ENCODE results near the gene DAZAP1.

DAZAP1 gene

GRCh38 chr19:1461862-1462261 lies 54.5 kb downstream of the DAZAP1 start:
- DNase-seq = no peak

DNA sequence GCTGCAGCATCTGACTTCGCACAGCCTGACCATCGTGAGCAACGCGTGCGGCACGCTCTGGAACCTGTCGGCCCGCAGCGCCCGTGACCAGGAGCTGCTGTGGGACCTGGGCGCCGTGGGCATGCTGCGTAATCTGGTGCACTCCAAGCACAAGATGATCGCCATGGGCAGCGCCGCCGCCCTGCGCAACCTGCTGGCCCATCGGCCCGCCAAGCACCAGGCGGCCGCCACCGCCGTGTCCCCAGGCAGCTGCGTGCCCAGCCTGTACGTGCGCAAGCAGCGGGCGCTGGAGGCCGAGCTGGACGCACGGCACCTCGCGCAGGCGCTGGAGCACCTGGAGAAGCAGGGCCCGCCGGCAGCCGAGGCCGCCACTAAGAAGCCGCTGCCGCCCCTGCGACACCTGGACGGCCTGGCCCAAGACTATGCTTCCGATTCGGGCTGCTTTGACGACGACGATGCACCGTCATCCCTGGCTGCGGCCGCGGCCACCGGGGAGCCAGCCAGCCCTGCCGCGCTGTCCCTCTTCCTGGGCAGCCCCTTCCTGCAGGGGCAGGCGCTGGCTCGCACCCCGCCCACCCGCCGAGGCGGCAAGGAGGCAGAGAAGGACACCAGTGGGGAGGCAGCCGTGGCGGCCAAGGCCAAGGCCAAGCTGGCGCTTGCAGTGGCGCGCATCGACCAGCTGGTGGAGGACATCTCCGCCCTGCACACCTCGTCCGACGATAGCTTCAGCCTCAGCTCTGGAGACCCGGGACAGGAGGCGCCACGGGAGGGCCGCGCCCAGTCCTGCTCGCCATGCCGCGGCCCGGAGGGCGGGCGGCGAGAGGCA lies 58.0 kb downstream of the DAZAP1 start:
- peak; percentile 73 for DNase-seq

- no peak for DNase-seq
Observed at GRCh38 chr19:1466018-1466460, 58.7 kb downstream of the DAZAP1 start.

GRCh38 chr19:1466461-1467214 lies 59.3 kb downstream of the DAZAP1 start:
- no peak for DNase-seq

DNA sequence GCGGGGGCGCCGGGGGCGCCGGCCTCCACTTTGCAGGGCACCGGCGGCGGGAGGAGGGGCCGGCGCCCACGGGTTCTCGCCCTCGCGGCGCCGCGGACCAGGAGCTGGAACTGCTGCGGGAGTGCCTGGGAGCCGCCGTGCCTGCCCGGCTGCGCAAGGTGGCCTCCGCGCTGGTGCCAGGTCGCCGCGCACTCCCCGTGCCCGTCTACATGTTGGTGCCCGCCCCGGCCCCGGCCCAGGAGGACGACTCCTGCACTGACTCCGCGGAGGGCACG lies 59.8 kb downstream of the DAZAP1 start:
- no peak for DNase-seq

- DNase-seq = no peak
Observed at GRCh38 chr19:1467490-1468273, 60.3 kb downstream of the DAZAP1 start.

GRCh38 chr19:1468274-1468820 lies 61.0 kb downstream of the DAZAP1 start:
- DNase-seq = no peak

- DNase-seq = peak; percentile 76
Observed at GRCh38 chr19:1468821-1469254, 61.5 kb downstream of the DAZAP1 start.

DNA sequence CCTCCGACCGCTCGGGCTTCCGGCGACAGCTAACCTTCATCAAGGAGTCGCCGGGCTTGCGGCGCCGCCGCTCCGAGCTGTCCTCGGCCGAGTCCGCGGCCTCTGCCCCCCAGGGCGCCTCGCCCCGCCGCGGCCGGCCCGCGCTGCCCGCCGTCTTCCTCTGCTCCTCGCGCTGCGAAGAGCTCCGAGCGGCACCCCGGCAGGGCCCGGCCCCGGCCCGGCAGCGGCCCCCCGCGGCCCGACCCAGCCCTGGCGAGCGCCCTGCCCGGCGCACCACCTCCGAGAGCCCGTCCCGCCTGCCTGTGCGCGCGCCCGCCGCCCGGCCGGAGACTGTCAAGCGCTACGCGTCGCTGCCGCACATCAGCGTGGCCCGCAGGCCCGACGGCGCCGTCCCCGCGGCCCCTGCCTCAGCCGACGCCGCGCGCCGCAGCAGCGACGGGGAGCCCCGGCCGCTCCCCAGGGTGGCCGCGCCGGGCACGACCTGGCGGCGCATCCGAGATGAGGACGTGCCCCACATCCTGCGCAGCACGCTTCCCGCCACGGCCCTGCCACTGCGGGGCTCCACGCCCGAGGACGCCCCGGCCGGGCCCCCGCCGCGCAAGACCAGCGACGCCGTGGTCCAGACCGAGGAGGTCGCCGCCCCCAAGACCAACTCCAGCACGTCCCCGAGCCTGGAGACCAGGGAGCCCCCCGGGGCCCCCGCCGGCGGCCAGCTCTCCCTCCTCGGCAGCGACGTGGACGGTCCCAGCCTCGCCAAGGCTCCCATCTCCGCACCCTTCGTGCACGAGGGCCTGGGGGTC lies 62.1 kb downstream of the DAZAP1 start:
- DNase-seq = peak; percentile 74

DNA sequence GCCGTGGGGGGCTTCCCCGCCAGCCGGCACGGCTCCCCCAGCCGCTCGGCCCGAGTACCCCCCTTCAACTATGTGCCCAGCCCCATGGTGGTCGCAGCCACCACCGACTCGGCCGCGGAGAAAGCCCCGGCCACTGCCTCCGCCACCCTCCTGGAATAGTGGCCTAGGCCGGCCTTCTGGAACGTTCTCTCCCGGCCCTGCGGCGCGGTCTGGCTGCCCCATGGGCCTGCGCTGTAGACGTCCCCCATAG lies 62.6 kb downstream of the DAZAP1 start:
- no peak for DNase-seq

- peak; percentile 91 for DNase-seq
Observed at GRCh38 chr19:1470305-1471009, 63.1 kb downstream of the DAZAP1 start.

DNA sequence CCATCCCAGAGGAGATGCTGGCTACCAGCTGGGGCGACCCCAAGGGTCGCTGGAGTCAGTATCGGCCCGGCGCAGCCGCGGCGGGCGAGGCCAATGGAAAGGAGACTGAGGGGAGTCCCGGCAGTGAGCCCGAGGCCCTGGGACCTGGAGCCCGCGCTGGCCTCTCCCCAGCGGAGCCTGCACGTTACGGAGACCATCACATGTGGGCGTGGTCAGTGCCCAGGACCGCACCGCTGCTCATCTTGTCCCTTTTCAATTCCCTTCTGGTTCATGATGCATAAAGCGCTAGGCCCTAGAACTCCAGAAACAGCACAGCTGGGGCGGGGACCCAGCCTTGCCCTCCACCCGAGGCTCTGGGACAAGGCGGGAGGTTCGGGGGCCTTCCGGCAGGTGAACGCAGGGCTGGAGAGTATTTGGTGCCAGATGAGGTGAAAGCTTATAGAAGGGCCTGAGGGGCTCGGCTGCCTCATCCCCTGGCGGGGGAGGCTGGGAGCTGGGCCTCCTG lies 63.7 kb downstream of the DAZAP1 start:
- no peak for DNase-seq

DNA sequence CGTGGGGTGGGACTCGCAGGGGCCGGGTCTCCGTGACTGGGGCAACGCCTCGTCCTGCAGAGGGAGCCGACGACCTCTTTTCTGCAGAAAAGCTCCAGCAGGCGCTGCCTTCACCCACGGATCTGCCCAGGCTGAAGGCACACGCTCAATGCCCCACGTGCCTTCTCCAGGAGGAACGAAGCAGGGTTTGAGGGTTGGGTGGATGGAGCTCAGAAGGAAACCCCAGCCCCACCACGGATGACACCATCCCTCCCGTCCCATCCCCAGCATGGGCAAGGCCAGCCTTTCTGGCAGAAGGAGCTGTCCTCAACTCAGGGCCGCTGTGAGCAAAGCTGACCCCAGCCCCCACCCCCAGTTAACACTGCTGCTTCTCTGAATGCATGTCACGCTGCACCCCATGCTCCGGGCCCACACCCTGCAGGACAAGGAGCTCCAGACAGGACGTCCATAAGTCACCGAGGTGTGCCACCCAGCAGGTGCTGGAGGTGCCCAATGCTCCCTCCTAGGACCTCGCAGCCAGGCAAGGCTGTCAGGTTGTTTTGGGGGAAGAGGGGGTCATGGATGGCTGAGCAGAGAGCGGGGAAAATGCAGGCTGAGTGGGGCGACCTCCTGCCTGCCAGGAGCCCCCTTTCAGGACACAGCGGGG lies 64.3 kb downstream of the DAZAP1 start:
- DNase-seq = no peak

GRCh38 chr19:1472231-1473084 lies 65.1 kb downstream of the DAZAP1 start:
- no peak for DNase-seq

DNA sequence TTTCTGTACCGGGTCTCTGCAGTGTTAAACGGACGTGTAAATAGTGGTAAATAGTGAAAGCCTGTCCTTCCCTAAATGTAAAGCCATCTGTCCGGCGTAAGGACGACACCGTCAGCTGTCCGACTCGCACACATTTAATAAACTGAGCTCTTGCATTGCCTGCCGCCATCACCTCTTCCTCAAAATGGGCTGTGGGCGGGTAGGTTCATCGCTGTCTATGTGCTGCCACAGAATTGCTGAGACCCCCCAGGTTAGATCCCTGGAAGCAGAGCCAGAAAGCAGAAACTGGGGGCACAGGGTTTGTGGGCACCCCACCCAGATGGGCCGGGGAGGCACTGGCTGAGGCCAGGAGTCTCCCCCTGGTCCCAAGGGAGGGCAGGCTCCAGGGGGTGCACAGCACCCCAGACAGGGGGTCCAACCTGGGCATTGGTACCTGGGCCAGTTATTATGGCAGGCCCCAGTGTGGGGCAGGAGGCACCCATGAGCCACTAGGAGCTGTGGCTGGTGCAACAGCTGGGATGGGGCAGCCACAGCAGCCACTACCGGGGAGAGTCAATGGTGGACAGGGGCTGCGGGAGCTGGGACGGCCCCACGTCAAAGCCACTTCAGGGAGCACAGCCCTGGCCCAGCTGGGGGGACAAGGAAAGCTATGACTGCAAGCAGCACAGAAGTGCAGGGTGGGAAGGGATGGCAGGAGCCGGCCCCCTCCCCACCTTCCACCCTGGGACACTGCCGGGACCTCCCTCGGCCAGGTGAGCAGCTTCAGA lies 65.9 kb downstream of the DAZAP1 start:
- no peak for DNase-seq

DNA sequence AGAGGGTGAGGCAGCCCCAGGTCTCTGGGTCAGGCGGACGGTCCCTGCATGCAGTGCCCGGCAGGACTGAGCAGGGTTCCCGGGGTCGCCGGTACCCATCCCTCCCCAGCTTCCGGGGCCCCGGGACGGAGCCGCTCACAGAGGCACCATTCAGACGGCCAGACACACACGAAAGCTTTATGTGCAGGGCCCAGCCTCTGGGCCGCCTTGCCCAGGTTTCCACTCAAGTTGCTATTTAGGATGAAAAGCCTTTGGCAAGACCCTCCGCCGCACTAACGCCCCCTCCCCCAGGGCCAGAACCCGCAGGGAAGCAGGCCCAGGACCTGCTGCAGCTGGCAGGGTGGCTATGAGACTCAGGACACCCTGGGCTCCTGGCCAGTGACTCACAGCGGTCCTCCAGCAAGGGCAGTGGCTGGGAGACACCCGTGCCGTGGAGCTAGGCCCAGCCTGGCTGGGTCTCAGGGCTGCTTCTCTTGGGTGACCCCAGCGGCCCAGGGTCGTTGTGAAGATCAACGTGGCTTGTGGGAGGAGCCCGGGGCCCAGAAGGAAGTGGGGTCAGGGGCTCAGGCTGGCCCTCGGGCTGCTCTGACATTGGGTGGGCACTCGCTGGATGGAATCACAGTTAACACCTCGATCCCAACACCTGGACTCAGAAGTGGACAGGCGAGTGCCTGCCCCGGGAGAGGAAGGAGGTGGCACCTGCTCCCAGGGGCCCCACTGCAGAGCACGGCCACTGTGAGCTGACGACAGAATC lies 66.8 kb downstream of the DAZAP1 start:
- no peak for DNase-seq

DNA sequence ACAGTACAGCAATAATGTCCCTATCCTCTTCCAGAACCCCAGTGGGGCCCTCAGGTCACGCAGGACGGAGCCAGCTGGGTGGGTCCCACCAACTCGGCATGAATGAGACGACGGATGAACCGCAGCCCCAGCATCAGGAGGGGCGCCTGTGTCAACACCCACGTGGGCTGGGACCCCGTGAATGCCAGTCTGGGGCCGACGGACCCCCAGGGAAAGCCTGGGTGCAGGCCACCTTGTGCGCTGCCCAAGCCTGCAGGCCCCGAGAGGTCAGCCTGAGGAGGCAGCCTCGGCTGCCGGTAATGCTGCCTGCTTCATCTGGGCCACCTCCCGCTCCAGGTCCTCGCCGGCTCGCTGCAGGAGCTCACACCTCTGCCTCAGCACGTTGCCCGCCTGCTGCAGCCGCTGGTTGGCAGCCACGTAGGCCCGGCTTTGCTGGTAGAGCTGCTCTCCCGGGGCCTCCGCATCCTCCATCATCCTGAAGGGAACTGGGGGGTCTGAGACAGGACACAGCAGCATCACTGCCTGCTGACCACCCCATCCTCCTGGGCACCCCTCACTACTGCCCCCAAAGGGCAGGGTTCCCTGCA lies 67.5 kb downstream of the DAZAP1 start:
- no peak for DNase-seq

DNA sequence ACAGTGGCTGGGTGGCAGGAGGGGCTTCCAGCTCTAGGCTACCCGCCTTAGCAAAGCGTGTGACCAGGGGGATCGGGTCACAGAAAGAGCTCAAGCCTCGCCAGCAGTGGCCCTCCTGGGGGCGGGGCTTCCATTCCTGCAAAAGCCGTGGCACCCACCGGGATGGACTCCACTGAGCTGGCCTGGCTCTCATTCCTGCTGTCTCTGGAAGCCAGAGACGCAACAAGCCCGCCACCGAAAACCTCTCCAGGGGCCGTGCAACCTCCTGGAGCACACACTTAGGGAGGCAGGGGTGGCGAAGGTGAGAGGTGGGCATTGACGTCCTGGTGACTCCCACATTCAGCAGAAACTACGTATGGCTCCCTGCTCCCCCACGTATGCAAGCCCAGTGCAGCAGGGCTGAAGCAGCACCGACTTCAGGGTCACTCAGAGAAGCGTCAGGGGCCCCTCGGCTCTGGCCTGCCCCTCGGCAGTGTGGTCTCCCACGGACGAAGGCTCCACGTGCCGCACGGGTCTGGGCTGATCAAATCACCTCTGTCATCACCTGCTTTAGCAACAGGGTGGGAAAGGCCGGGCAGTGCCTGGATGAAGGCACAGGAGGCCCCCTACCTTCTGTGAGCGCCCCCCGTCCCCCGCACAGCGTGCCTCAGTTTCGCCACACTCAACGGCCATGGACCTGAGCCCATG lies 68.5 kb downstream of the DAZAP1 start:
- DNase-seq = no peak

Measured in activated effector memory CD4-positive, alpha-beta T cell treated with anti-CD3 and anti-CD28 coated beads, Interleukin-2, amount 50 U/mL, for 16 hours (primary cell).